ENCODE results near the gene DHPS.
"Not testable (repeated sequence)": the region's sequence is repeated elsewhere in the genome, so short reads cannot be mapped to it uniquely, and the experiment has no call there.

The DHPS gene

DNA sequence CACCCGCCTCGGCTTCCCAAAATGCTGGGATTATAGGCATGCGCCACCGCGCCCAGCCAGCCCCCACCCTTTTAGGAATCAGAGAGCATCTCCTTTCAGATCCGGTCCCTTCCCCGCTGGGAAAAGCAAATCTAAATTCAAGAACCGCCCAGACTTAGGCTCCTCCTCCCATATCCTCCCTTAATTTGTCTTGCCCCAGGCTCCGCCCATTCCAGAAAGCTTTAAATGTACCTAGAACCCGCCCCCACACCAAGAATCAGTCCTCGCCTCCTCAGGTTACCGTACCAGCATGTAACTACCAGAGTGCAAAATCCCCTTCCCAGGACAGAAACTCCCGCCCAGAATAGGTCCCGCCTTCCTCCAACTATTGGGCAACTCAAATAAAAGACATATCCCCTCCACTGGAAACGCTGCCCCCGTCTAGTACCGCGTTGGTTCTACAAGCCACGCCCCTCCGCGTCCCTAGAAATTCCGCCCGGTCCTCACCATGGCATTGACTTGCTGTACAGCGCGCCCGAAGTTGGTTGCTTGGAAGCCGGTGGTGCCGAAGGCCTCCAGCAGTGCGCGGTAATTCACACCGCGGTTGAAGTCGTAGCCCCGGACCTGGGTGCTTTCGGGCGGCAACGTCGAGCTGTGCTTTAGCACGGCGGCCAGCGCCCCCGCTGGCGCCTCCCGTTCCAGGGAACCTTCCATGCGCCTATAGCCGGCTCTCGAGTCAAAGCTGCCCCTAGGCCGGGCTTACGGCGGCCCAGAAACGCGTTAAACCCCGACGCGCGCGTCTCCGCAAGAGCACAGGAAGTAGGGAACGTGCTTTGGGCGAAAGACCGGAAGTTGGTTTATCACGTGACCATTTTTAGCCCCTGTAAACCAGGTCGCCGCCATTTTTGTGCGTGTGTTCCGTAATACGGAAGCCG lies at the start of gene DHPS:
Gene DHPS, minus strand, starts transcription at position 807 of the 914 bp plus-strand sequence. Its CDS starts 114 bp downstream, at position 693.
- TF ChIP-seq, protein P1, sequence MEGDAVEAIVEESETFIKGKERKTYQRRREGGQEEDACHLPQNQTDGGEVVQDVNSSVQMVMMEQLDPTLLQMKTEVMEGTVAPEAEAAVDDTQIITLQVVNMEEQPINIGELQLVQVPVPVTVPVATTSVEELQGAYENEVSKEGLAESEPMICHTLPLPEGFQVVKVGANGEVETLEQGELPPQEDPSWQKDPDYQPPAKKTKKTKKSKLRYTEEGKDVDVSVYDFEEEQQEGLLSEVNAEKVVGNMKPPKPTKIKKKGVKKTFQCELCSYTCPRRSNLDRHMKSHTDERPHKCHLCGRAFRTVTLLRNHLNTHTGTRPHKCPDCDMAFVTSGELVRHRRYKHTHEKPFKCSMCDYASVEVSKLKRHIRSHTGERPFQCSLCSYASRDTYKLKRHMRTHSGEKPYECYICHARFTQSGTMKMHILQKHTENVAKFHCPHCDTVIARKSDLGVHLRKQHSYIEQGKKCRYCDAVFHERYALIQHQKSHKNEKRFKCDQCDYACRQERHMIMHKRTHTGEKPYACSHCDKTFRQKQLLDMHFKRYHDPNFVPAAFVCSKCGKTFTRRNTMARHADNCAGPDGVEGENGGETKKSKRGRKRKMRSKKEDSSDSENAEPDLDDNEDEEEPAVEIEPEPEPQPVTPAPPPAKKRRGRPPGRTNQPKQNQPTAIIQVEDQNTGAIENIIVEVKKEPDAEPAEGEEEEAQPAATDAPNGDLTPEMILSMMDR (IDR thresholded peaks at IDR 0.05; ENCODE audit: extremely low read depth, insufficient read depth, missing control alignments): no peak
- DNase-seq (ENCODE audit: low spot score): peak; percentile 95
- in situ Hi-C loops (cut with MboI; ENCODE audit: low pct_unique_long_range_greater_than_20kb, low sequenced_read_pairs, unreplicated experiment): no loop called here

DNA sequence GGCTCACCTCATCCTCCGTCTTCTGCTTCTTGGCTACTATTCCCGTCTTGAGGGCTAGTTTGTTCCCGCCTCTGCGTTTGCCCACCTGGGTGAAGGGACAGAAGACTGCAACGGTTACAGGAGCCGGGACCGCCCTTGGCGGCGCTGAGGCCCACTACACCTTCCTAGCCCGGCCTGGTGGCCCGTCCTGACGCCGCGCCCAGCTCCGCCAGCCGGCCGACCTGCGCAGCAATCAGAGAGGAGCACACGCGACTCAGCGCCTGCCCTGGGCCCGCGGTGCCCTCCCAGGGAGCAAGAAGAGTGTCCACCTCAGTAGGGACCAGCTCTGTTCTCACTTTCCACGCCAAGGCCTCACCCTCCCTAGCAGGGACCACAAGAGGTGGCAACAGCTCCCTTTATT lies 49.7 kb upstream of the DHPS start:
- in situ Hi-C loops (cut with MboI; ENCODE audit: low pct_unique_long_range_greater_than_20kb, low sequenced_read_pairs, unreplicated experiment): no loop called here

DNA sequence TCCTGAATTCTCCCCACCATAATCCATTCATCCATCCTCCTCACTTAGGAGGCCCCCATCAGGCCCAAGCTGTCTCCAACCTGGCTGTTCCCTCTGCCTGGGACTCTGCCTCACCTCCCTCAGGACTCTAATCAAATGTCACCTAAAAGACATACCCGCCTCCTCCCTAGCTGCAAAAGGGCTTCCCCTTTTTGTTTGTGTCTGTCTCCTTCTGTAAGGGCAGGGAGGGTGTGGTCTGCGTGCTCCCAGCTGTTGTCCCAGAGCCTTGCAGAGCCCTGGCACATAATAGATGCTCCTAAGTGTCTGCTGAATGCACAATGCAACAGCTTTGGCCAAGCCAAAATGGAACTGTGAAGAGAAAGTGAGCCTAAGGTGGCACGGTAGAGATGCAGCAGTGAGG lies 48.4 kb upstream of the DHPS start:
- in situ Hi-C loops (cut with MboI; ENCODE audit: low pct_unique_long_range_greater_than_20kb, low sequenced_read_pairs, unreplicated experiment): no loop called here
- no peak for DNase-seq (ENCODE audit: low spot score)

More for the DNA sequence above, 49.7 kb upstream of the DHPS start:
- DNase-seq (ENCODE audit: low spot score): no peak
- TF ChIP-seq, protein P1 (IDR thresholded peaks at IDR 0.05; ENCODE audit: extremely low read depth, insufficient read depth, missing control alignments): no peak

DNA sequence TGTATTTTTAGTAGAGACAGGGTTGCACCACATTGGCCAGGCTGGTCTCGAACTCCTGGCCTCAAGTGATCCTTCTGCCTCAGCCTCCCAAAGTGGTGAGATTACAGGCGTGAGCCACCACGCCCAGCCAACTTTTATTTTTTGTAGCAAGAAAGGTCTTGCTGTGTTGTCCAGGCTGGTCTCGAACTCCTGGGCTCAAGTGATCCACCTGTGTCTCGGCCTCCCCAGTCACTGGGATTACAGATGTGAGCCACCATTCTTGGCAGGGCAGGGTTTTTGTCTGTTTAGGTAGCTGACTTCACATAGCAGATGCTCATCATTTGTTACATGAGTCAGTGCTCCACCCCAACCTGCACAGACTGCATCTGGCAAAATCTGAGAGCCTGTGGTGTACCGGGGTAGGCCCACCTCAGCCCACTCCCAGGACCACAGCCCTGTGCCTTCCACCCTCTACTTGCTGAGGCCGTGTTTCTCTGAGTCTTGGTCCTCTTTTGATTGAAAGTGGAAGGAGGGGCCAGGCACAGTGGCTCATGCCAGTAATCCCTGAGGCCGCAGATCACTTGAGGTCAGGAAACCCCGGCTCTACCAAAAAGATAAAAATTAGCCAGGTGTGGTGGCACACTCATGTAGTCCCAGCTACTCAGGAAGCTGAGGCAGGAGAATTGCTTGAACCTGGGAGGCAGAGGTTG lies 46.2 kb upstream of the DHPS start:
- in situ Hi-C loops (cut with MboI; ENCODE audit: low pct_unique_long_range_greater_than_20kb, low sequenced_read_pairs, unreplicated experiment): no loop called here
- DNase-seq (ENCODE audit: low spot score): no peak
- TF ChIP-seq, protein P1 (IDR thresholded peaks at IDR 0.05; ENCODE audit: extremely low read depth, insufficient read depth, missing control alignments): no peak

More for the DNA sequence above, 48.4 kb upstream of the DHPS start:
- TF ChIP-seq, protein P1 (IDR thresholded peaks at IDR 0.05; ENCODE audit: extremely low read depth, insufficient read depth, missing control alignments): no peak

DNA sequence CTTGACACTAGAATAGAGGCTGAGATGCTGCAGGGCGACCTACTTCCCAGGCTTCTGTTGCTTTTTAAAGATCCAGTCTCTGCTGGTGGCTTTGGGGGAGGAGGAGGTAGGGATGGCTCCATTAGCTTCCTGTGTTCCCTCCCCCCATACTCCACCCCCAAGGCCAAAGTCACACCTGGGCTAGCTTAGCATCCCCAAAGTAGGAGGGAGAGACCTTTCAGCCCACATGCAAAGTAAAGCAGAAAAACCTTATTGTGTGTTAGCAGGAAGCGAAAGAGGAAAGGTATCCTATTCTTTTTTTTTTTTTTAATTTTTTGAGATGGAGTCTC lies 45.3 kb upstream of the DHPS start:
- in situ Hi-C loops (cut with MboI; ENCODE audit: low pct_unique_long_range_greater_than_20kb, low sequenced_read_pairs, unreplicated experiment): no loop called here
- TF ChIP-seq, protein P1 (IDR thresholded peaks at IDR 0.05; ENCODE audit: extremely low read depth, insufficient read depth, missing control alignments): no peak

DNA sequence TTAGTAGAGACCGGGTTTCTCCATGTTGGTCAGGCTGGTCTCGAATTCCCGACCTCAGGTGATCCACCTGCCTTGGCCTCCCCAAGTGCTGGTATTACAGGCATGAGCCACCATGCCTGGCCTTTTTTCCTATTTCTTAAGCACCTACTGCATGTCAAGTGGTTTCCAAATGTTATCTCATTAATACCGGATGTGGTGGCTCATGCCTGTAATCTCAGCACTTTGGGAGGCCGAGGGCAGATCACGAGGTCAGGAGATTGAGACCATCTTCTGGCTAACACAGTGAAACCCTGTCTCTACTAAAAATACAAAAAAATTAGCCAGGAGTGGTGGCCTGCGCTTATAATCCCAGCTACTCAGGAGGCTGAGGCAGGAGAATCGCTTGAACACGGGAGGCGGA lies 43.9 kb upstream of the DHPS start:
- in situ Hi-C loops (cut with MboI; ENCODE audit: low pct_unique_long_range_greater_than_20kb, low sequenced_read_pairs, unreplicated experiment); DNase-seq (ENCODE audit: low spot score): not testable (repeated sequence)

More for the DNA sequence above, 45.3 kb upstream of the DHPS start:
- DNase-seq (ENCODE audit: low spot score): no peak

Measured in GM13977 (cell line).